GM23338 (cell line): Measurements from ENCODE around the gene GRWD1. TPM values are rescaled to one million over a fixed set of nuclear protein-coding genes. Genes with fewer than 3 reads are reported as not detected.

Experiments used
- ATAC-seq: fragments of 200-7000 bp; cut with Tn5 transposase; 3 replicates; pipeline ENCODE4 v1.9.1; 2020
- DNase-seq: peaks from one replicate; pipeline ENCODE4 v3.0.0-alpha.2; 2015; ENCODE audit warnings: low spot score
- H2AFZ ChIP-seq: fragments of 200-600 bp; sonication (generic); 2 replicates; pipeline ENCODE4 v1.8.0; 2016; ENCODE audit warnings: antibody characterized with exemption, mild to moderate bottlenecking, moderate library complexity
- H3F3A ChIP-seq: fragments of 200-600 bp; sonication (generic); replicated peaks from 2 replicates; pipeline ENCODE4 v1.8.0; 2017; ENCODE audit warnings: antibody characterized with exemption, mixed run types, low read depth
- H3K27ac ChIP-seq: fragments of 200-600 bp; sonication (generic); 2 replicates; pipeline ENCODE4 v1.6.1; 2016; ENCODE audit warnings: low read depth
- H3K27me3 ChIP-seq: fragments of 200-600 bp; sonication (generic); 2 replicates; pipeline ENCODE4 v1.8.0; 2016; ENCODE audit warnings: mild to moderate bottlenecking, mixed run types, moderate library complexity; ENCODE audit not compliant: insufficient read depth
- H3K36me3 ChIP-seq: fragments of 200-600 bp; sonication (generic); 2 replicates; pipeline ENCODE4 v1.8.0; 2016; ENCODE audit warnings: mild to moderate bottlenecking; ENCODE audit not compliant: insufficient read depth
- H3K4me1 ChIP-seq: fragments of 200-600 bp; sonication (generic); 2 replicates; pipeline ENCODE4 v1.8.0; 2016; ENCODE audit warnings: mild to moderate bottlenecking, moderate library complexity; ENCODE audit not compliant: insufficient read depth
- H3K4me2 ChIP-seq: fragments of 200-600 bp; sonication (generic); 2 replicates; pipeline ENCODE4 v1.7.1; 2017; ENCODE audit warnings: mixed run types
- H3K4me3 ChIP-seq: fragments of 200-600 bp; sonication (generic); 2 replicates; pipeline ENCODE4 v1.6.1; 2016; ENCODE audit warnings: mixed run types
- H3K79me2 ChIP-seq: fragments of 200-600 bp; sonication (generic); replicated peaks from 2 replicates; pipeline ENCODE4 v1.8.0; 2017; ENCODE audit warnings: mild to moderate bottlenecking; ENCODE audit not compliant: insufficient read depth
- H3K9me2 ChIP-seq: fragments of 200-600 bp; sonication (generic); 2 replicates; pipeline ENCODE4 v1.8.0; 2017; ENCODE audit not compliant: insufficient read depth
- H4K20me1 ChIP-seq: fragments of 200-600 bp; sonication (generic); replicated peaks from 2 replicates; pipeline ENCODE4 v1.8.0; 2017; ENCODE audit warnings: mild to moderate bottlenecking; ENCODE audit not compliant: insufficient read depth
- H3K27ac Mint-ChIP-seq: 2 replicates; pipeline ENCODE4 v1.8.0; 2020; ENCODE audit warnings: inconsistent platforms, mild to moderate bottlenecking, moderate library complexity, mixed read lengths
- H3K27me3 Mint-ChIP-seq: 3 replicates; pipeline ENCODE4 v1.8.0; 2022; ENCODE audit warnings: low read depth, mild to moderate bottlenecking, moderate library complexity, mixed read lengths, inconsistent platforms; ENCODE audit not compliant: insufficient read depth, poor library complexity
- H3K36me3 Mint-ChIP-seq: 3 replicates; pipeline ENCODE4 v1.8.0; 2021; ENCODE audit warnings: low read depth, mild to moderate bottlenecking, inconsistent platforms, moderate library complexity, mixed read lengths
- H3K4me1 Mint-ChIP-seq: 3 replicates; pipeline ENCODE4 v1.8.0; 2020; ENCODE audit warnings: mild to moderate bottlenecking, inconsistent platforms, mixed read lengths
- H3K4me3 Mint-ChIP-seq: 3 replicates; pipeline ENCODE4 v1.8.0; 2021; ENCODE audit warnings: moderate library complexity, mild to moderate bottlenecking, inconsistent platforms, mixed read lengths
- H3K9me3 Mint-ChIP-seq: 3 replicates; pipeline ENCODE4 v1.8.0; 2020; ENCODE audit warnings: moderate library complexity, mild to moderate bottlenecking, inconsistent platforms, mixed read lengths
- CREB1 ChIP-seq: fragments of 250-450 bp; sonication (Bioruptor Pico); IDR thresholded peaks from 2 replicates; pipeline ENCODE4 v1.5.0; 2020; ENCODE audit warnings: low read depth, mild to moderate bottlenecking, moderate library complexity
- EZH2phosphoT487 ChIP-seq: fragments of 200-600 bp; sonication (generic); IDR thresholded peaks from one replicate; pipeline ENCODE4 v1.8.1; 2018; ENCODE audit warnings: antibody characterized with exemption; ENCODE audit not compliant: unreplicated experiment
- NANOG ChIP-seq: IDR thresholded peaks from 2 replicates; pipeline ENCODE4 v1.6.1; 2016; ENCODE audit warnings: antibody characterized with exemption, borderline replicate concordance
- POLR2AphosphoS5 ChIP-seq: IDR thresholded peaks from 2 replicates; pipeline ENCODE4 v1.6.1; 2016; ENCODE audit warnings: antibody characterized with exemption, low read depth
- ZNF114 ChIP-seq: fragments of 250-450 bp; sonication (Bioruptor Pico); IDR thresholded peaks from 2 replicates; pipeline ENCODE4 v1.5.0; 2020; ENCODE audit warnings: mild to moderate bottlenecking, moderate library complexity
- ZNF331 ChIP-seq: fragments of 250-450 bp; sonication (Bioruptor Pico); IDR thresholded peaks from 2 replicates; pipeline ENCODE4 v1.5.0; 2020; ENCODE audit warnings: low read depth, mild to moderate bottlenecking, moderate library complexity
- polyA plus RNA-seq: library from polyadenylated mRNA; unstranded; fragments of >200 nt; fragmentation: Nextera tagmentation; extraction: Ambion mirVana; gene quantifications from 2 replicates; pipeline ENCODE4 v1.2.1, GENCODE V29; 2016
- total RNA-seq: library from RNA; depleted of rRNA; stranded (reverse); fragments of >200 nt; shearing (Covaris generic); gene quantifications from 2 replicates; pipeline ENCODE4 v1.2.3, GENCODE V29; 2014
- TF ChIP-seq, protein P1 (sequence below): IDR thresholded peaks from one replicate; pipeline ENCODE4 v1.6.1; 2018; ENCODE audit warnings: antibody characterized with exemption; ENCODE audit not compliant: unreplicated experiment
- TF ChIP-seq, protein P2 (sequence below), 2 experiments: fragments of 200-600 bp in 1 of 2; sonication (generic) in 1 of 2; conservative IDR thresholded peaks; 2 replicates each; pipeline versions ENCODE4 v1.5.1 to v1.6.1; 2016 to 2017; ENCODE audit warnings: antibody characterized with exemption in 2 of 2, low read depth in 2 of 2, mild to moderate bottlenecking in 2 of 2, moderate library complexity in 1 of 2

The GRWD1 gene
- total and polyA plus RNA-seq, 2 experiments from 2014 or later, result 23.2 to 58.0 TPM

DNA sequence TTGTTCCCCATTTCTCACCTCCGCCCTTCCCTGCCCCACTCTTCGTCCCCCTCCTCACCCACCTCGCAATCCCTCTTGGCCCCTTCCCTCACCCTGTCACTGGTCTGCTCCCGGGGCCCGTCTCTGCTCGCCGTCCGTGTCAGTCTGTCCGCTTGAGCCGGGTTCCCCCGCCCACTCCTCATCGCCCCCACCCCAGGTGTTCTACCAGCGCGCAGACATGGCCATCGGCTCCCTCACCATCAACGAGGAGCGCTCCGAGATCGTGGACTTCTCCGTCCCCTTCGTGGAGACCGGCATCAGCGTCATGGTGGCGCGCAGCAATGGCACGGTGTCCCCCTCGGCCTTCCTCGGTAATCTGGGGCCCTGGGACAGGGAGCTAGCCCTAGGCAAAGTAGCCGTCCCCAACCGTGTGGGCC, 30.0 kb upstream of the GRWD1 start (continued):
- TF ChIP-seq, protein P1, sequence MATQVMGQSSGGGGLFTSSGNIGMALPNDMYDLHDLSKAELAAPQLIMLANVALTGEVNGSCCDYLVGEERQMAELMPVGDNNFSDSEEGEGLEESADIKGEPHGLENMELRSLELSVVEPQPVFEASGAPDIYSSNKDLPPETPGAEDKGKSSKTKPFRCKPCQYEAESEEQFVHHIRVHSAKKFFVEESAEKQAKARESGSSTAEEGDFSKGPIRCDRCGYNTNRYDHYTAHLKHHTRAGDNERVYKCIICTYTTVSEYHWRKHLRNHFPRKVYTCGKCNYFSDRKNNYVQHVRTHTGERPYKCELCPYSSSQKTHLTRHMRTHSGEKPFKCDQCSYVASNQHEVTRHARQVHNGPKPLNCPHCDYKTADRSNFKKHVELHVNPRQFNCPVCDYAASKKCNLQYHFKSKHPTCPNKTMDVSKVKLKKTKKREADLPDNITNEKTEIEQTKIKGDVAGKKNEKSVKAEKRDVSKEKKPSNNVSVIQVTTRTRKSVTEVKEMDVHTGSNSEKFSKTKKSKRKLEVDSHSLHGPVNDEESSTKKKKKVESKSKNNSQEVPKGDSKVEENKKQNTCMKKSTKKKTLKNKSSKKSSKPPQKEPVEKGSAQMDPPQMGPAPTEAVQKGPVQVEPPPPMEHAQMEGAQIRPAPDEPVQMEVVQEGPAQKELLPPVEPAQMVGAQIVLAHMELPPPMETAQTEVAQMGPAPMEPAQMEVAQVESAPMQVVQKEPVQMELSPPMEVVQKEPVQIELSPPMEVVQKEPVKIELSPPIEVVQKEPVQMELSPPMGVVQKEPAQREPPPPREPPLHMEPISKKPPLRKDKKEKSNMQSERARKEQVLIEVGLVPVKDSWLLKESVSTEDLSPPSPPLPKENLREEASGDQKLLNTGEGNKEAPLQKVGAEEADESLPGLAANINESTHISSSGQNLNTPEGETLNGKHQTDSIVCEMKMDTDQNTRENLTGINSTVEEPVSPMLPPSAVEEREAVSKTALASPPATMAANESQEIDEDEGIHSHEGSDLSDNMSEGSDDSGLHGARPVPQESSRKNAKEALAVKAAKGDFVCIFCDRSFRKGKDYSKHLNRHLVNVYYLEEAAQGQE, result no peak
- no peak for TF ChIP-seq ZNF114
- TF ChIP-seq EZH2phosphoT487, result no peak

DNA sequence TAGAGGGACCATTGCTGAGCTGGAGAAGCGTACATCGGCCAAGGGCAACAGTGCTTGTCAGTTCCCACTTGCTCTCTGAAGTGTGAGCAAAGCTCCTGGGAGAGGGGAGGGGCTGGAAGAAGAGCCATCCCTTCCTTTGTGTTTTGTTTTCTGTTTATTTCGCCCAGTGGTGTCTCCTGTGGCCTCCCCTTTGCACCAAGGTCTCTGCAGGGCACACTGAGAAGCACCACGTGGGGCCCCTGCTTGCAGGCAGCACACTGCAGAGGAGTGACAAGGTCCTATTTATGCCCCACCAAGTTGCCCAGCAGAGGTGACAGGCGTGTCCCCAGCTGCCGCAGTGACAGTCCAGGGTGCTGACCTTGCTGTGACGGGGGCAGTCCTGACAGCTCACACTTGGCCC, 28.4 kb upstream of the GRWD1 start:
- no peaks in the 10 kb centered on the region for H3K79me2 ChIP-seq
- H3K9me2 ChIP-seq, result no peaks in the 10 kb centered on the region
- peaks cover 15% of the 10 kb centered on the region for H3K4me1 ChIP-seq
- no peak overlapping the region for H2AFZ ChIP-seq
- H3F3A ChIP-seq, result peaks cover 10% of the 10 kb centered on the region; the same call in 1 of the 2 replicates
- H3K27me3 Mint-ChIP-seq, result peaks cover 26% of the 10 kb centered on the region
- TF ChIP-seq, protein P2, sequence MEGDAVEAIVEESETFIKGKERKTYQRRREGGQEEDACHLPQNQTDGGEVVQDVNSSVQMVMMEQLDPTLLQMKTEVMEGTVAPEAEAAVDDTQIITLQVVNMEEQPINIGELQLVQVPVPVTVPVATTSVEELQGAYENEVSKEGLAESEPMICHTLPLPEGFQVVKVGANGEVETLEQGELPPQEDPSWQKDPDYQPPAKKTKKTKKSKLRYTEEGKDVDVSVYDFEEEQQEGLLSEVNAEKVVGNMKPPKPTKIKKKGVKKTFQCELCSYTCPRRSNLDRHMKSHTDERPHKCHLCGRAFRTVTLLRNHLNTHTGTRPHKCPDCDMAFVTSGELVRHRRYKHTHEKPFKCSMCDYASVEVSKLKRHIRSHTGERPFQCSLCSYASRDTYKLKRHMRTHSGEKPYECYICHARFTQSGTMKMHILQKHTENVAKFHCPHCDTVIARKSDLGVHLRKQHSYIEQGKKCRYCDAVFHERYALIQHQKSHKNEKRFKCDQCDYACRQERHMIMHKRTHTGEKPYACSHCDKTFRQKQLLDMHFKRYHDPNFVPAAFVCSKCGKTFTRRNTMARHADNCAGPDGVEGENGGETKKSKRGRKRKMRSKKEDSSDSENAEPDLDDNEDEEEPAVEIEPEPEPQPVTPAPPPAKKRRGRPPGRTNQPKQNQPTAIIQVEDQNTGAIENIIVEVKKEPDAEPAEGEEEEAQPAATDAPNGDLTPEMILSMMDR (conservative IDR thresholded peaks at IDR 0.05; ENCODE audit: low read depth in 2 of 2), result no peak
- TF ChIP-seq POLR2AphosphoS5, result no peak
- no peak overlapping the region for H3K27ac Mint-ChIP-seq
- no peak overlapping the region for H3K4me2 ChIP-seq
- H4K20me1 ChIP-seq, result no peaks in the 10 kb centered on the region
- H3K36me3 ChIP-seq, result peaks cover 16% of the 10 kb centered on the region
- DNase-seq (no peak), ATAC-seq (no peak)
- H3K27me3 ChIP-seq, result no peaks in the 10 kb centered on the region
- H3K4me3 ChIP-seq, result no peak overlapping the region
- no peak overlapping the region for H3K27ac ChIP-seq
- peaks cover 24% of the 10 kb centered on the region; the same call in 2 of the 3 replicates for H3K4me1 Mint-ChIP-seq
- no peak overlapping the region for H3K4me3 Mint-ChIP-seq
- H3K36me3 Mint-ChIP-seq, result peaks cover 15% of the 10 kb centered on the region
- no peaks in the 10 kb centered on the region for H3K9me3 Mint-ChIP-seq

DNA sequence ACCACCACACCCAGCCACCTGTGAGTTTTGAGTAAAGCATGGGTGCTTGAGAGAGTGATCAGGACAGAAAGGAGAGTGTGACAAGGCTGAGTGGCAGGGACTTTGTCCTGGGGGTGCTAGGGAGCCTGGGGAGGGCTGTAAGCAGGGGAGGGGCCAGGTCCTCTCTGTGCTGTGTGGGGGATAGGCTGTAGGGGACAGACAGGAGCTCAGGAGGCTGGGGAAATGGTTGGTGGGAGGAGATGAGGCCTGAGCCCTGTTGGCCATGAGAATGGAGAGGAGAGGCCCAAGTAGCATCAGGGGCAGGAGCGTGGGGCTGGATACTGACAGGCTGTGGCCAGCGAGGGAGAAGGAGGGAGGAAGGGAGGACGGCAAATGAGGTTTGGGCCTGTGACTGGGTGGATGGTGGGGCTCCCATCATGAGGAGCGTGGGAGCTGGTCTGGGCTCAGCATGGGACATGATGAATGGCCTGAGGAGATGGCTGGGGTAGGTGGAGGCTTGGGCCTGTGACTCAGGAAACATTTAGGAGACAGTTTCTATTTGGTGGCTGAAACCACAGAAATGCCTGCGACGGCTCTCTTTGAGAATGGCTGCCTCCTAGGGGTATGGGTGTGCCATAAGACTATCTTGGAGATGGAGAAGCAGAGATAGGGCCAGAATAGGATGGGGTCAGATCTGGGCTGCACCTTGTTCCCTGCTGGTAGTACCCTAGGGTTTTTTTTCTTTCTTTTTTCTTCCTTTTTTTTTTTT, 27.3 kb upstream of the GRWD1 start:
- H3K4me3 ChIP-seq, result no peak overlapping the region
- no peak overlapping the region; the same call in 1 of the 2 replicates for H3K4me2 ChIP-seq
- H3K36me3 ChIP-seq, result peaks cover 22% of the 10 kb centered on the region
- peaks cover 26% of the 10 kb centered on the region for H3K27me3 Mint-ChIP-seq
- ATAC-seq (peak; percentile 9), DNase-seq (peak; percentile 60)
- H3K79me2 ChIP-seq, result no peaks in the 10 kb centered on the region
- no peaks in the 10 kb centered on the region for H3K9me3 Mint-ChIP-seq
- no peak overlapping the region for H2AFZ ChIP-seq
- no peaks in the 10 kb centered on the region for H3K27me3 ChIP-seq
- H4K20me1 ChIP-seq, result no peaks in the 10 kb centered on the region
- H3K36me3 Mint-ChIP-seq, result peaks cover 19% of the 10 kb centered on the region
- peaks cover 13% of the 10 kb centered on the region for H3K4me1 ChIP-seq
- peaks cover 24% of the 10 kb centered on the region; the same call in 2 of the 3 replicates for H3K4me1 Mint-ChIP-seq
- H3K4me3 Mint-ChIP-seq, result peak overlapping the region; percentile 55; the same call in 1 of the 3 replicates
- peak overlapping the region; percentile 82 for H3K27ac Mint-ChIP-seq
- H3K9me2 ChIP-seq, result no peaks in the 10 kb centered on the region
- H3F3A ChIP-seq, result peaks cover 16% of the 10 kb centered on the region; the same call in 1 of the 2 replicates
- no peak overlapping the region; the same call in 1 of the 2 replicates for H3K27ac ChIP-seq
- TF ChIP-seq NANOG (no peak), ZNF331 (no peak), CREB1 (no peak)
